Choroid plexus epithelial cell (primary cell): ENCODE results near the gene NUPR1.

Experiments
- DNase-seq: peaks from one replicate; pipeline ENCODE4 v3.0.0-alpha.2; 2010; ENCODE audit warnings: low read depth
- H3K4me3 ChIP-seq: 2 replicates; pipeline ENCODE4 v1.5.1; 2011; ENCODE audit warnings: low read depth, mild to moderate bottlenecking, control low read depth, low read length, moderate library complexity
- CTCF ChIP-seq: conservative IDR thresholded peaks from 2 replicates; pipeline ENCODE4 v1.5.1; 2011; ENCODE audit warnings: low read depth, mild to moderate bottlenecking, control low read depth, inconsistent platforms, low read length, moderate library complexity

Gene NUPR1

DNA sequence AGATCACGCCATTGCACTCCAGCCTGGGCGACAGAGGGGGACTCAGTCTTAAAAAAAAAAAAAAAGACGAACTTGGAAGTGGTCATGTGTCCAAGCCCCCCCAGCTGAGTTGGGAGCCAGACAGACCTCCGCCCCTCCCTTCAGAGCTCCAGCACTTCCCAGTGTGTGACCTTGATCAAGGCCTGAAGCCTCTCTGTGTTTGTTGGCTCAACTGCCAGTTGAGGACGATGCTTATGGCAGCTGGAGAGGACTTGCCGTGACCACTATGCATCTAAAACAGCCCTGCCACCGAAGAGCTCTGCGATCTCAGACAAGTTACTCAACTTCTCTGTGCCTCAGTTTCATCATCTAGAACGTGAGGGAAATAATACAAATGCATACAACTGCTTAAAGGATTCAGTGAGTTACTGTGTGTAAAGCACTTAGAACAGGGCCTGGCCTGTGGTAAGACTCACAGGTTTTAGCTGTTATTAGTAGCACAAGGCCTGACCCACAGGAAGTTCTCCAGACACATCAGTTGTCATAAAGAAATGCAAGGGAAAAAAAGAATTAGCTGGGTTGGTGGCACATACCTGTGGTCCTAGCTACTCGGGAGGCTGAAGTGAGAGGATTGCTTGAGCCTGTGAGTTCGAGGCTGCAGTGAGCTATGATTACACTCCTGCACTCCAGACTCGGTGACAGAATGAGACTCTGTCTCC is 25.1 kb downstream of the NUPR1 start:
- no peak overlapping the region for H3K4me3 ChIP-seq
- no peak for TF ChIP-seq CTCF
- DNase-seq, result peak; percentile 23

DNA sequence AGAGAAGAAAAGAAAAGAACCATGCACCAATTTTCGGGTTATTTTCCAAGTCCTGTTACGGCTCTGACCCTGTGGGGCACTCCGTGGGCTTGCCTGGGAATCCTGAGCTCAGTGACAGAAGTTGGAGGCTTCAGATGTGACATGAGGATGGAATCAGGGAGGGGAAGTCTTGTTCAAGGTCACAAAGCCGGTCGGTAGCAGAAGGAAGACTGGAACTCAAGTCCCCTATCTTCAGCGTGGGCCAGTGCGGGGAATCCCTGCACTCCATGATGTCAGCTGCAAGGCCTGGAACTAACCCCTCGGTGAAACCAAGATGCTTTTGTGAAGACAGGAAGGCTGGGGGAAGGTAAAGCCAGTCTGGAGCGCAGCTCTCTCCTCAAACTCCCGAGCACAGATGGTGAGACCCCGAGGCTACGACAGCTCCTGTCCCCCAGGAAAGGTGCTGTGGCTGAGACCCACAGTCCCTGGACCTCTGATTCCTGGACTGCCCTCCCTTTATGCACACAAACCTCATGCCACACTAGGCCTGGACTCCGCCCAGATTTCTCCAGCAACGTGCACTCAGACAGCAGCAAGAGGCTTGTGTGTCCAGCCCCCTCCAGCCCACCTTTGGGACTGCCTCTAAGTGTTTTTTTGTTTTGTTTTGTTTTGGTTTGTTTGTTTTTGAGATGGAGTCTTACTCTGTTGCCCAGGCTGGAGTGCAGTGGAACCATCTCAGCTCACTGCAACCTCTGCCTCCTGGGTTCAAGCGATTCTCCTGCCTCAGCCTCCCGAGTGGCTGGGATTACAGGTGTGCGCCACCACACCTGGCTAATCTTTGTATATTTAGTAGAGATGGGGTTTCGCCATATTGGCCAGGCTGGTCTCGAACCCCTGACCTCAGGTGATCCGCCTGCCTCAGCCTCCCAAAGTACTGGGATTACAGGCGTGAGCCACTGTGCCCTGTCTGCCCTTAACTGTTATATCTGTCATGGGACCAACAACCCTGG is 26.7 kb downstream of the NUPR1 start:
- DNase-seq, result no peak
- TF ChIP-seq CTCF, result no peak

GRCh38 chr16:28511031-28511430 is 27.7 kb downstream of the NUPR1 start:
- no peak for TF ChIP-seq CTCF
- no peak overlapping the region for H3K4me3 ChIP-seq
- DNase-seq, result no peak

More for the DNA sequence above, 26.7 kb downstream of the NUPR1 start:
- no peak overlapping the region for H3K4me3 ChIP-seq

- no peak for TF ChIP-seq CTCF
- no peak for DNase-seq
- H3K4me3 ChIP-seq, result no peak overlapping the region
Observed at GRCh38 chr16:28505489-28506137, 33.2 kb downstream of the NUPR1 start.

- no peak for TF ChIP-seq CTCF
Observed at GRCh38 chr16:28504707-28505404, 33.9 kb downstream of the NUPR1 start.

DNA sequence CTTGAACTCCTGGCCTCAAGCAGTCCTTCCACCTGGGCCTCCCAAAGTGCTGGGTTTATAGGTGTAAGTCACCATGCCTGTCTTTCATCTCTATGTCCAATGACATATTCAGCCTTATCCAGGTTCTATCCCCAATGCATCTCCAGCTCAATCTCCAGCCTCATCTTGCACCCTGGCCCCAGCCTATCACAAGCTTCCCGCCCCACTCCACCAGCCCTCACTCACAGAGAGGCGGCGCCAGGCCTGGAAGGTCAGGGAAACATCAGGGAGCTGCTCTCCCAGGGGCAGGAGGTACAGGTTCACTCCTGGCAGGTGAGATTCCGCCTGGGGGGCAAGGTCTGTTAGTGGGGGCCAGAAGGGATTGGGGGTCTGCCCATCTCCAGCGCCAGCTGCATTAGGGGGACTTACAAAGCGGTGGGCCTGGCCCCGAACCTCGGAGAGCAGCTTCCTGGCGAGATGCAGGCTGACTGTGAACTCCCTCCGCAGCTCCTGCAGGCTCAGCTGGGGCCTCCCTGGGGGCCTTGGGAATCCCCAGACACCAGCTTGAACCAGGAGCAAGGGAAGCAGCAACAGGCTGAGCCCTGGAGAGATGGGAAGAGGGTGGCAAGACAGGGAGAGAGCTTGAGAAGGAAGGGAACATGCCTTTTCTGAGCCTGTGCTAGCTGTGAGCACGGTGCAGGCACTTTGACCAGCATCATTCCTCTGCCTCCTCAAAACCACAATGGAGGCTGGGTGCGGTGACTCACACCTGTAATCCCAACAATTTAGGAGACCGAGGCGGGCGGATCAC is 35.1 kb downstream of the NUPR1 start:
- no peak for DNase-seq
- no peak for TF ChIP-seq CTCF
- H3K4me3 ChIP-seq, result no peak overlapping the region

More at GRCh38 chr16:28504707-28505404, 33.9 kb downstream of the NUPR1 start:
- no peak overlapping the region for H3K4me3 ChIP-seq
- DNase-seq, result no peak
